Vagina (tissue), 2 donors: ENCODE data around the gene BLNK. TPM values are rescaled to one million over a fixed set of nuclear protein-coding genes. Genes with fewer than 3 reads are reported as not detected.

ENCODE experiments used
- DNase-seq, 2 donors: peaks; one replicate each; pipeline ENCODE4 v3.0.0-alpha.2; 2017; ENCODE audit errors: extremely low spot score in 2 of 2
- H3K27ac ChIP-seq: fragments of 200-600 bp; sonication (generic); one replicate; pipeline ENCODE4 v1.5.1; 2019
- H3K27me3 ChIP-seq: fragments of 200-600 bp; sonication (generic); one replicate; pipeline ENCODE4 v1.5.1; 2019
- H3K36me3 ChIP-seq, 2 donors: fragments of 200-600 bp; sonication (generic); one replicate each; pipeline ENCODE4 v1.5.1; 2017 to 2019
- H3K4me1 ChIP-seq: fragments of 200-600 bp; sonication (generic); one replicate; pipeline ENCODE4 v1.5.1; 2019
- H3K4me3 ChIP-seq, 2 donors: fragments of 200-600 bp; sonication (generic); 1 replicate in 1 of 2; 2 replicates in 1 of 2; pipeline ENCODE4 v1.5.1; 2016 to 2019
- H3K9me3 ChIP-seq: fragments of 200-600 bp; sonication (generic); one replicate; pipeline ENCODE4 v1.5.1; 2019
- CTCF ChIP-seq, 3 experiments: fragments of 450-650 bp in 2 of 3; fragments of 200-600 bp in 1 of 3; sonication (generic) in 1 of 3; IDR thresholded peaks; one replicate each; pipeline ENCODE4 v1.5.1; 2017 to 2019; ENCODE audit warnings: antibody characterized with exemption in 3 of 3, mild to moderate bottlenecking in 2 of 3, moderate library complexity in 2 of 3
- POLR2A ChIP-seq, 2 donors: fragments of 450-650 bp; IDR thresholded peaks; one replicate each; pipeline ENCODE4 v1.6.1; 2017; ENCODE audit warnings: antibody characterized with exemption in 2 of 2, mild to moderate bottlenecking in 2 of 2, moderate library complexity in 2 of 2
- POLR2AphosphoS5 ChIP-seq, 2 donors: sonication (generic); formaldehyde crosslinking; IDR thresholded peaks; one replicate each; pipeline ENCODE4 v1.9.0; 2017; ENCODE audit warnings: antibody characterized with exemption in 2 of 2, mild to moderate bottlenecking in 2 of 2, low read depth in 1 of 2; ENCODE audit not compliant: insufficient read depth in 1 of 2
- intact Hi-C: fragments of 100-400 bp; cut with DNase I; formaldehyde crosslinking; loops from one replicate; pipeline ENCODE4 v1.15.1; 2023
- total RNA-seq: library from RNA; depleted of rRNA; stranded (reverse); fragments of >200 nt; gene quantifications from one replicate; pipeline ENCODE4 v1.2.3, GENCODE V29; 2016

BLNK gene
- total RNA-seq, 1 donor from 2014 or later = 8.8 TPM

GRCh38 chr10:96235326-96236089 lies 35.9 kb downstream of the BLNK start:
- no peak overlapping the region for H3K27ac ChIP-seq
- no peak overlapping the region for H3K4me3 ChIP-seq
- DNase-seq = peak in 1 of 2 donors; percentile 64
- no peaks in the 10 kb centered on the region for H3K4me1 ChIP-seq
- H3K36me3 ChIP-seq = no peaks in the 10 kb centered on the region
- H3K9me3 ChIP-seq = no peaks in the 10 kb centered on the region
- TF ChIP-seq POLR2A (IDR thresholded peaks at IDR 0.05) = no peak
- no peak for TF ChIP-seq CTCF (IDR thresholded peaks at IDR 0.05)
- no peak for TF ChIP-seq POLR2AphosphoS5 (IDR thresholded peaks at IDR 0.05; ENCODE audit: insufficient read depth in 1 of 2, low read depth in 1 of 2)
- no peaks in the 10 kb centered on the region for H3K27me3 ChIP-seq
- intact Hi-C loops = no loop called here

- H3K9me3 ChIP-seq = no peaks in the 10 kb centered on the region
- no peak overlapping the region for H3K27ac ChIP-seq
- H3K4me1 ChIP-seq = no peaks in the 10 kb centered on the region
- H3K27me3 ChIP-seq = no peaks in the 10 kb centered on the region
- H3K36me3 ChIP-seq = no peaks in the 10 kb centered on the region
- TF ChIP-seq POLR2AphosphoS5 (IDR thresholded peaks at IDR 0.05; ENCODE audit: insufficient read depth in 1 of 2, low read depth in 1 of 2) (no peak), POLR2A (IDR thresholded peaks at IDR 0.05) (no peak), CTCF (IDR thresholded peaks at IDR 0.05) (no peak)
- DNase-seq = no peak
- no peak overlapping the region for H3K4me3 ChIP-seq
- intact Hi-C loops = no loop called here
Observed at GRCh38 chr10:96233959-96234358, 37.4 kb downstream of the BLNK start.

- intact Hi-C loops = no loop called here
- TF ChIP-seq POLR2A (IDR thresholded peaks at IDR 0.05) (no peak), CTCF (IDR thresholded peaks at IDR 0.05) (no peak), POLR2AphosphoS5 (IDR thresholded peaks at IDR 0.05; ENCODE audit: insufficient read depth in 1 of 2, low read depth in 1 of 2) (no peak)
- no peak overlapping the region for H3K4me3 ChIP-seq
Observed at GRCh38 chr10:96230527-96230926, 40.8 kb downstream of the BLNK start.

GRCh38 chr10:96229568-96230030 lies 41.8 kb downstream of the BLNK start:
- Histone ChIP-seq H3K4me3 (no peak overlapping the region), H3K27ac (no peak overlapping the region), H3K27me3 (no peaks in the 10 kb centered on the region), H3K9me3 (no peaks in the 10 kb centered on the region), H3K36me3 (no peaks in the 10 kb centered on the region), H3K4me1 (no peaks in the 10 kb centered on the region)
- intact Hi-C loops = no loop called here
- DNase-seq = peak in 1 of 2 donors; percentile 47
- peak; percentile 31 to 71 (median 70) for TF ChIP-seq CTCF (IDR thresholded peaks at IDR 0.05)
- no peak for TF ChIP-seq POLR2AphosphoS5 (IDR thresholded peaks at IDR 0.05; ENCODE audit: insufficient read depth in 1 of 2, low read depth in 1 of 2)
- TF ChIP-seq POLR2A (IDR thresholded peaks at IDR 0.05) = no peak

More at GRCh38 chr10:96230527-96230926, 40.8 kb downstream of the BLNK start:
- Histone ChIP-seq H3K36me3 (no peaks in the 10 kb centered on the region), H3K27ac (no peak overlapping the region), H3K4me1 (no peaks in the 10 kb centered on the region), H3K9me3 (no peaks in the 10 kb centered on the region), H3K27me3 (no peaks in the 10 kb centered on the region)
- peak in 1 of 2 donors; percentile 58 for DNase-seq

GRCh38 chr10:96228408-96228994 lies 42.9 kb downstream of the BLNK start:
- intact Hi-C loops = no loop called here
- H3K4me1 ChIP-seq = no peaks in the 10 kb centered on the region
- no peak overlapping the region for H3K4me3 ChIP-seq
- no peaks in the 10 kb centered on the region for H3K9me3 ChIP-seq
- no peaks in the 10 kb centered on the region for H3K27me3 ChIP-seq
- TF ChIP-seq POLR2A (IDR thresholded peaks at IDR 0.05) (no peak), POLR2AphosphoS5 (IDR thresholded peaks at IDR 0.05; ENCODE audit: insufficient read depth in 1 of 2, low read depth in 1 of 2) (no peak), CTCF (IDR thresholded peaks at IDR 0.05) (no peak)
- DNase-seq = no peak
- no peak overlapping the region for H3K27ac ChIP-seq
- H3K36me3 ChIP-seq = no peaks in the 10 kb centered on the region
